Islet of Langerhans (tissue), 1 donor: ENCODE measurements around the gene CDK5.

ENCODE experiments used
- FAIRE-seq: peaks from one replicate; lab custom pipeline; 2011; peaks lifted over from hg19 to GRCh38; lab: Jason Lieb, UNC

Gene CDK5

DNA sequence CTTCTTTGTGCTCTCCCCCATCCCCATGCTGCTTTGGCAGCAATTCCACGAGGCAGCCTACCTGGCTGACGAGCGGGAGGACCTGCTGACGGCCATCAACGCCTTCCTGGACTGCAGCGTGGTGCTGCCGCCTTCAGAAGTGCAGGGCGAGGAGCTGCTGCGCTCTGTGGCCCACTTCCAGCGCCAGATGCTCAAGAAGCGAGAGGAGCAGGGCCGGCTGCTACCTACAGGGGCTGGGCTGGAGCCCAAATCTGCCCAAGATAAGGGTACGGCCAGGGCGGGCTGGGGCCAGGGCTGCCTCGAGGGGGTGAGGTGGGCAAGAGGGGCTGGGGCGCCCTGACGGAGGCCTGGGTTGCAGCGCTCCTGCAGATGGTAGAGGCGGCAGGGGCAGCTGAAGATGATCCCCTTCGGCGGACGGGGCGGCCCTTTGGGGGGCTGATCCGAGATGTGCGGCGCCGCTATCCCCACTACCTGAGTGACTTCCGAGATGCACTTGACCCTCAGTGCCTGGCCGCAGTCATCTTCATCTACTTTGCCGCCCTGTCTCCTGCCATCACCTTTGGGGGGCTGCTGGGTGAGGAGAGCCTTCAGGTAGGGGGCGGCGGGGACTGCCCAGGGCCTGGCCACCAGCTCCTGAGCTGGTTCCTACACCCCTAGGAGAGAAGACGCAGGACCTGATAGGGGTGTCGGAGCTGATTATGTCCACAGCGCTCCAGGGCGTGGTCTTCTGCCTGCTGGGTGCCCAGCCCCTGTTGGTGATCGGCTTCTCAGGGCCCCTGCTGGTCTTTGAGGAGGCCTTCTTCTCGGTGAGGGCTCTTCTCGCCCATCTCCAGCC, 13.6 kb upstream of the CDK5 start:
- FAIRE-seq: no peak

DNA sequence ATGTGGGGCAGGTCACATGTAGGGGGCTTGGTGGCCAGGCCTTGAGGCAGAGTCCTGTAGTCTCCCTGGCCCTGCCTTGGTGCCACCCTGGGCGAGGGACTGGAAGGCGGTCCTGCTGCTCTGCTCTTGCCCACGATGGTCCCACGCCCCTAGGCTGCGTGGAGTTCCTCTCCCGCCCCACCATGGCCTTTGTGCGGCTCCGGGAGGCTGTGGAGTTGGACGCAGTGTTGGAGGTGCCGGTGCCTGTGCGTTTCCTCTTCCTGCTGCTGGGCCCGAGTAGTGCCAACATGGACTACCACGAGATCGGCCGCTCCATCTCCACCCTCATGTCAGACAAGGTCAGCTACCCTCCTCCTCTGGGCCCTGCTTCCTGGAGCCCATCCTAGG, 12.9 kb upstream of the CDK5 start:
- no peak for FAIRE-seq

DNA sequence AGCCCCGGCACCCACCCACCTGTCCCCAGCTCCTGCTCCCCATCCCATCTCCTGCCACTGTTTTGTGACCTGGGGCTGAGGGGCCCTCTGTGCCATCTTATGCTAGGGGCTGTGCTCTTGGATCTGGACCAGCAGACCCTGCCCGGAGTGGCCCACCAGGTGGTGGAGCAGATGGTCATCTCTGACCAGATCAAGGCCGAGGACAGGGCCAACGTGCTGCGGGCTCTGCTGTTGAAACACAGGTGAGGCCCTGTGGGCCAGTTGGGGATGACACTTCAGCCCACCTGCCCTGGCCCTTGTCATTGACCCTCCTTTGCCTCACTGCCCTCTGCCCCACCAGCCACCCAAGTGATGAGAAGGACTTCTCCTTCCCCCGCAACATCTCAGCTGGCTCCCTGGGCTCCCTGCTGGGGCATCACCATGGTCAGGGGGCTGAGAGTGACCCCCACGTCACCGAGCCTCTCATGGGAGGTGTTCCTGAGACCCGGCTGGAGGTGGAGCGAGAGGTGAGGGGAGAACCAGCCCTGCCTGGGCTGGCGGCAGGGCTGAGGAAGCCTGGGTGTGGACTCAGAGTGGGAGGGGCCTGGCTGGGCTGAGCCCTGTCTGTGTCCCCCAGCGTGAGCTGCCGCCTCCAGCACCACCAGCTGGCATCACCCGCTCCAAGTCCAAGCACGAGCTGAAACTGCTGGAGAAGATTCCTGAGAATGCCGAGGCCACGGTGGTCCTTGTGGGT, 12.3 kb upstream of the CDK5 start:
- no peak for FAIRE-seq

DNA sequence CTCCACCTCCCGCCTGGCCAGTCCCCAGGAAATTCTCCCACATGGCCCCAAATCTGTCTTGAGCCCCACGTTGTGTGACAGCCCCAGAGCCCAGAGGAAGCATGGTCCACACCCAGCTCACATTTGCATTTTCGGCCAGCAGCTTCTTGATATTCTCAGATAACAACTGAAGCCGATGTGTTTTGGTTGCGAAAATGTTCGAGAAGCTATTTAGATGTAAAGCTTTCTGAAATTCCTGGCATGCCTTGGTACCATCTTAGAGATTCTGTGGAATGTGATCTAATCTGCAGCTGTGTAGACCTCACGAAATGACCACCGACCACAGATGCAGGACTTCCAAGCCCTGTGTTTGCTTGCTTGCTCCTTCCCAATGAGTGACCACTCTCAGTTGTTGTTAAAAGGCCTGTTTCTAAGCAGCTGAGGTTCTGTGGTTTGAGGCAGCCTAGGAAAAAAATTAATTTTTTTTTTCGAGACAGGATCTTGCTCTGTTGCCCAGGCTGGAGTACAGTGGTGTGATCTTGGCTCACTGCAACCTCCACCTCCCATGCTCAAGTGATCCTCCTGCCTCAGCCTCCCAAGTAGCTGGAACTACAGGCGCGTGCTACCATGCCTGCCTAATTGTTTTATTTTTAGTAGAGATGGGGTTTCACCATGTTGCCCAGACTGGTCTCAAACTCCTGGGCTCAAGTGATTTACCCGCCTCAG, 10.5 kb upstream of the CDK5 start:
- FAIRE-seq: no peak

DNA sequence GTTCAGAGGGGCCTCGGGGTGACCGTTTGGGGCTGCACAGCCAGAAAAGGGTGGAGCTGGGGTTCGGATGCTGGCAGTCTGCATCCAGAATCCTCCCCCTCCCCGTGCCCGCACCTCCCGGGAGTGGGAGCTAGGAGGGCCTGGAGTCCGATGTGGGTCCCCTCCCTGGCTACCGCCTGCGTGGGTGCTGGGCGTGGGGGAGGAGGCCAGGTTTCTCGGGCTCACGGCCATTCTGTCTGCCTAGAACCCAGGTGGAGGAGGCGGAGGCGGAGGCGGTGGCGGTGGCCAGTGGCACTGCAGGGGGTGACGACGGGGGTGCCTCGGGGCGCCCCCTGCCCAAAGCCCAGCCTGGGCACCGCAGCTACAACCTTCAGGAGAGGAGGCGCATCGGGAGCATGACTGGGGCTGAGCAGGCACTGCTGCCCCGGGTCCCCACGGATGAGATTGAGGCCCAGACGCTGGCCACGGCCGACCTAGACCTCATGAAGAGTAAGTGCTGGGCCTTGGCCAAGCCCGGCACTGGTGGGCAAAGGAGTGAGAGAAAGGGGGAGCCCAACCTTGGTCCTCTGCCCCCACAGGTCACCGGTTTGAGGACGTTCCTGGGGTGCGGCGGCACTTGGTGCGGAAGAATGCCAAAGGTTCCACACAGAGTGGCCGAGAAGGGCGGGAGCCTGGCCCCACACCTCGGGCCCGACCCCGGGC, 8.7 kb upstream of the CDK5 start:
- FAIRE-seq: no peak

DNA sequence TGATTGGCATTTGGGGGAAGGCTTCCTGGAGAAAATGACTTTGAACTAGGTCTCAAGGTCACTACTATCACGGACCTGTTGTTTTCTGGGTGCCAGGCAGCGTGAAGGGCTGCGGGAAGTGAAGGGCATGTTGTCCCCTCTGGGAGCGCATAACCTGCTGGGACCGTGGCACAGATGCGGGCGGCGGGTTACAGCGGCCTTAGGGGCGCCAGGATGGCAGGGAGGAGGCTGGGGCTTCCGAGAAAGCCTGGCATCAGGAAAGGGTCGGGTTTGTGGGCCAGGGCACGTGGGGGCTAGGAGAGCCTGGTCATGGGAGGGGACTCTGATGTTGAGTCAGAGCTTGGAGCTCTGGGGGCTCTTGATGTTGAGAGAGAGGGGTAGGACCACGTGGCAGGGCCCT, 7.8 kb upstream of the CDK5 start:
- FAIRE-seq: no peak

DNA sequence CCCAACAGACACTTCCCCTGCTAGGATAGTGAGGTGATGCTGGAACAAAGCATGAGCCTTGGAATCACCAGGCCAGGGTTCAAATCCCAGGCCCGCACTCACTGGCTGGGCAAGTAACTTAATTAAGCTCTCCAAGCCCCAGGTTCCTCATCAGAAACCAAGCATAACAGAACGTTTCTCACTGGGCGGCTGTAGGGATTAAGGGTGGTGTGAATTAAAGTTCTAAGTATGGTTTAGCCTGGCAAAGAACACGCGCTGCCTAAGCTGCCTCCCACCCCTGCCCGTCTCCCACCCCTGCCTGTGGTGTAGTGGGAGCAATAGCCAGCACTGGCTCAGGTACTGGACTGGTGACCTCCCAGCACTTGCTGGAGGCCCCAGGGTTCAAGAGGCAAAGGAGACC, 7.3 kb upstream of the CDK5 start:
- no peak for FAIRE-seq

DNA sequence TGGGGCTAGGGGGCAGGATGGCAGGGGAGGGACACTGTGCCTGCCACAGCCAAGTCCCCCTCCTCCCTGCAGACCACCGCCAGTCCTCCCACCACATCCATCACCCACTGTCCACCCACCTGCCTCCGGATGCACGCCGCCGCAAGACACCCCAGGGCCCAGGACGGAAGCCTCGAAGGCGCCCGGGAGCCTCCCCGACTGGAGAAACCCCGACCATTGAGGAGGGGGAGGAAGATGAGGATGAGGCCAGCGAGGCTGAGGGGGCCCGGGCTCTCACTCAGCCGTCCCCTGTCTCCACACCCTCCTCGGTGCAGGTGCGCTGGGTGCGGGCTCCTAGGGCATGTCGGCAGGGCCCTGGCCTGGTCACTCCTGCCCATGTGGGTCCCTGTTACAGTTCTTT, 6.8 kb upstream of the CDK5 start:
- FAIRE-seq: no peak

DNA sequence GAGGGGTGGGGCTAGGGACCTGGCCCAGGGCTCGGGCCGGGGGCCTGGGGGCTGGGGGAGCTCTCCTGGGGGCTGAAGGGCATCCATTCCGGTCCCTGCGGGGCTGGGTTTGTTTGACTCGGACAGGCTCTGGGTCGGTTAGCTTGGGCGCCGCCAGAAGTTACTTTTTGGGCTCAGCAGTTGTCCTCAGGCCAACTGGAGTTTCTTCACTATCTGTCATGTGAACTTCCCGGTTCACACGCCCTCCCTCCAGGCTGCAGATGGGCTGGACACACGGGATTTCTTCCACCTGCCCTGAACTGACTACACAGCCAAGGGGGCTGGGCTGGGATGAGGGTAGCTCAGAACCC, 5.5 kb upstream of the CDK5 start:
- FAIRE-seq: no peak

DNA sequence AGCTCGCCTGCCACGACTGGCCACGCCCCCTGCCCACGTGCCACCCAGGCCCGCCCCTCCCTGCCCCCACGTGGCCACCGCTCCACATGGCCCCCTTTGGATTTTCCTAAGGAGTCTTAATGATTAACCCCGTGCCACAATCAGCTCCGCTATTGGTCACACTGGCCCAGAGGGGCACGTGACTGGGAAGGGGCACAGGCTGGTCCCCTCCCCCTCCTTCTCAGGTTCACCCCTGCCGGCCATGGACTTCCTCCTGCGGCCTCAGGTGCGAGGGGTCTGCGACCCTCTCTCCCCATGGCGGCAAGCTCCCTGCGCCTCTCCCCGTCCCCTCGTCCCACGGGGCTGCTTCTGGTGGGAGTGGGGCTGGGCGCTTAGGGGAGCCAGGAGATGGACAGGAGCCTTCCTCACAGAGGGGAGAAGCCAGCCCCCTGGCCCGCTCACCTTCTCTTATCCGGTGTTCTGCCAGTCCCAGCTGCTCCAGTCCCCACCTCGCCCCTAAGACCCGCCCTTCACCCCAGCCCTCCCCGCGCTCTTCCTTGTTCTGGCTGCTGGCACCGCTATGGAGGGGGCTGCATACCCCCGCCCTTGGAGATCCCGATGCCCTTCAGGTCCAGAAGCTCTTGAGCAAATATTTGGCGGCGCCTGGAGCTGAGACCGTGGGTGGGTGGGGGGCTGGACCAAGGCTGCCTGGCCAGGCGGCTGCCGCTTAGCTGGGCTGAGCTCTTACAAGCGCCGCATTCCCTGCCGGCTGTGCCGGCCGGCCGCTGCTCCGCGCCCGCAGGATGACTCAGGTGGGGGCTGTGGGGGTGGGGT, 4.9 kb upstream of the CDK5 start:
- FAIRE-seq: no peak

DNA sequence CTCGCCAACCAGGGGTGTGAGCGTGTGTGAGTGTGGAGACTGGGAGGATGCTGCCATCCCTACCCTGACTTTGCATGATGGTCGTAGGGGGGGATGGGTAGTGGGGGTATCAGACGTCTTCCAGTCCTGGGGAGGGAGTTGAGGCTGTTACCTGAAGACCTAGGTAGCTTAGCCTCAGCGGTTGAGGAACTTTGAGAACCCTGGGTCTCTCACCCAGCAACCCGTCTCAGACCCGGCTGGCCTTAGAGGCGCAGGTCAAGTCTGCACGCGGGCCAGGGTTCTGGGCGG, 4.4 kb upstream of the CDK5 start:
- FAIRE-seq: no peak

DNA sequence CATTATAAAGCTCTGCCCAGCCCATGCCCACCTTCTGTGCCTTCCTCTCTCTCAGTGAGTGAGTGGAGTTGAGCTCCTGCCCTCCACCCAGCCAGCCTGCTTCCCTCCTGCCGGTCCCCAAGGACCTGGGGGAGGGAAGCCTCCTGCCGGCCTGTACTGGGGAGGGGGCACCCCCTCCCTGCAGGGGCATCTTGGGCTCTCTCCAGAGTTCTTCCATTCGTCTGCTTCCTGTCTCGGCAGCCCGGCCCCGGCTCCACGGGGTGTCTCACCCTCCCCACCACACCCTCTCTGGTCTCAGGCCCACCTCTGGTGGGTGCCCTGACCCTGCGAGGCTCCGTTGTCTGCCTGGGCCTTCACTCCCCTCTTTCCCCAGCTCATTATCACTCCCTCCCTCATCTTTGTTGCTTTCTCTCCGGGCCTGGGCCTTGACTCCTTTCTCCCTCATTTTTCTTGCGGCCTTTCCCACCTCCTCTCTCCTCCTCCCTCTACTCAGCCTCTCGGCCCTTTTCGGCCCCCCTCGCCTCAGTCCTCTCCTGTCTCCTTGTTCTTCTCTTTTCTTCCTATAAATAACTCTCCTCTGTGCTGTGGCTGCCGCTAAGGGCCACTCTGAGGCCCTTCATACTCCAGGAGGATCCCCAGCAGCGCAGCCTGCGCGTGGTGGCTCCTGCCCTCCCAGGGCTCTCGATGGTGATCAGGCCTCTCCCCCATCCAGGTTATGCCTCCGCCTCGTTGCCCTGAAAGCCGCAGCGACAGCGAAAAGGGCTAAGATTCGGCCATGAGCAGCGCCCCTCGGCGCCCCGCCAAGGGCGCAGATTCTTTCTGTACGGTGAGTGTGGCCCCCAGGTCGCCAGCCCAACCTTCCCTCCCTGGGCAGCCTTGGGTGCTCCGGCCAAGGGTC, 3.8 kb upstream of the CDK5 start:
- no peak for FAIRE-seq

DNA sequence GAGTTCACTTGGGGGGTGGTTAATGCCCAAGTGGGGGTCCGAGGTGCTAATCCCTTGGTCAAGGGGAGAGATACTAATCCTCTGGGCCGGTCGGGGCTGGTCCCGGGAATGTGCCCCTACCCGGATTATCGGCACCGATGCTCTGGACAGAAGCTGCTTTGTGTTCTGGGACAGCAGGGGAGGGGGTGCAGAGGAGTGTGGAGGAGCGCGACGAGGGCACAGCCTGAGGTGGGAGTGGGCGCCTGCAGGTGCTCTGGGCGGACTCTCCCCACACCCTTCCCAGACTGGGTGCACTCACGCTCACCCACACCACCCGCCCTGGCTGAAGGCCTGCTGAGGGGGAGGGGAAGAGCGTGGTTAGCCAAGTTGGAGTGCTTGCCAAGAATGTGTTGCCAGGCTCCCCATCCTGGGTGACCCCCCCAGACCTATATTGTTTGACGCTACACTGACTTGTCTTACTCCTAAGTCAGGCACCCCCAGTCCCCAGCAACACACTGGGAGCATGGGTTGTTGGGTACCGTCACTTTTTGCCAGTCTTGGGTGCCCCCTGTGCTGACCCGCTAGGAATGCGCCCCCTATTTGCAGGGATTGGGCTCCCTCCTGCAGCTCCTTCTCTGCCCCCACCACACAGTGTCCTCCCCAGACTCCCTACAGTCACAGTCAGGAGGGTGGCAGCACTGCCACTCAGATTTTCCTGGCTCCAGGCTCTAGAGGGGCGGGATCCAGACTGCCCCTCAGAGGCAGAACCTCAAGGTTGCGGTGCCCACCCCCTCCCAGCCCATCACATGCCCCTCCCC, 2.9 kb upstream of the CDK5 start:
- no peak for FAIRE-seq

DNA sequence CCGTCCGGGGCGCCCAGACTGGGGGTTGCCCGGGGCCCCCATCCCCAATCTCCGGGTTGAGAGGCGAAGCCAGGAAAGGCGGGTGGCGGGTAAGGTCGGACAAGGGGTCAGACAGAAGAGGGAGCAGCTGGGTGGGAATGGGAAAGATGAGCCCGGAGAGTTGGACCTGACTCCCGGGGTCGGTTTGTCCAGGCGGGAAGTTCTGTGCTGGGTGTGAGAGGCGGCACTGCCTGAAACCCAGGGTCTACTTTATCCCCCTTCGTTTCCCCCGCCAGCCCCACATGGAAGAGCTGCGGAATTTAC, 2.4 kb upstream of the CDK5 start:
- FAIRE-seq: no peak

DNA sequence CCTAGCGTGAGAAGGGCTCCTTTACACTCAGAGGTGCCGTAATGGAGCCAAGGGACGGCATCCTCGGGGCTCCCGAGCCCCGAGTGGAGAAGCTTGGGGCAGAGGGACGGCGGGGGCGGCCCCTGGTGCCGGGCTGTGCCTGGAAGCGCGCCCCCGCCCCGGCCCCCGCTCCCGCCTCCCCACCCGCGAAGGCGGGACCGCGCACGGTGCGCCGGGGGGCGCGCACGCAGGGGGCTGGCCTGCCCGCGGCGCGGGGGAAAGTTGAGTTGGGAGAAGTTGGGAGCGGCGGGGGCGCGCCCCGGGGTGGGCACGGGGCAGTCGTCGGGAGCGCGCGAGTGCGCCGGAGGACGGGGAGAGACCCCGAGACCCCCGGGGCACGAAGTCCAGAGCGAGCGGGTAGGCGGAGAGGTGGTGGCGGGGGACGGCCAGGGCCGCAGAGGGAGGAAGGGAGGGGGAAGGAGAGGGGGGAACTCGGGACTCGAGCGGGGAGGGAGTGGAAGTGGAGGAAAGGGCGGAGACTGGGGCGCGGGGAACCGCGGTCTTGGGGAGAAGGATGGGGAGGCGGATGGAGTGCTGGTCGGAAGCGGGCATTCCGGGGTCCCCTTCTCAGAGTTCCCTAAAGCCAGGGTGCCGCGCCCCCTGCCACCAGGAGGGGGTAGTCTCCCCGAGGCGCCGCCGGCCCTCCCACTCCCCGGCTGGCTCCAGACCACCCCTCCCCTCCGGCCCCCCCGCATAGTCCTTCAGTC, 1.8 kb upstream of the CDK5 start, which contains the start of gene SLC4A2:
TSS of gene SLC4A2 (plus strand) at position 223 of the 746 bp plus-strand sequence. CDS start 2,399 bp downstream, outside the sequence.
- no peak for FAIRE-seq

DNA sequence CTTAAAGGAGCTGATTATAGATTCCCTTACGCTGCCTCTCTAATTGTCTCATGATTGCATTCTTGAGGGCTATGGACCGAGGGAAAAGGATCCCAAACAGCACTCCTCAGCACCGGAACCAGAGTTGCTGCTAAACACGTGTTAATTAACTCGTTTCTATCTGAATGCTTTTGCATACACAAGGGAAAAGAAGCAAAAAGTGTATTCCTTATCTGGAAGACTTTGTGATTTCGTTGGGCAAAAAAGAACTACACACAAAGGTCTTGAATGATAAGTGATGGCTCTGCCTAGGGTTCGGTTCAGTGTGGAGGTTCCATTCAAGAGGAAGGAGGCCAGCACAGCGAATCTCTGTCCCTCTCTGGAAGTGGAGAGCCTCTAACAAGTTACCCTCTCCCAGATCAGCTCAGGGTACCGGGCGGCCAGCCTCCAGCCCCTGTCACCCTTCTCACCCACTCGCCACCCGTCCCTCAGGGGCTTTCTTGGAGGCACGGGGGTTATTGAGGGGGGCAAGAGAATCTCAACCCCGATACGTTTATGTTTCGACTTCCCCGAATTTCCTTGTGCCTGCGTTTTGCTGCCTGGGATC, 1.2 kb upstream of the CDK5 start:
- no peak for FAIRE-seq

DNA sequence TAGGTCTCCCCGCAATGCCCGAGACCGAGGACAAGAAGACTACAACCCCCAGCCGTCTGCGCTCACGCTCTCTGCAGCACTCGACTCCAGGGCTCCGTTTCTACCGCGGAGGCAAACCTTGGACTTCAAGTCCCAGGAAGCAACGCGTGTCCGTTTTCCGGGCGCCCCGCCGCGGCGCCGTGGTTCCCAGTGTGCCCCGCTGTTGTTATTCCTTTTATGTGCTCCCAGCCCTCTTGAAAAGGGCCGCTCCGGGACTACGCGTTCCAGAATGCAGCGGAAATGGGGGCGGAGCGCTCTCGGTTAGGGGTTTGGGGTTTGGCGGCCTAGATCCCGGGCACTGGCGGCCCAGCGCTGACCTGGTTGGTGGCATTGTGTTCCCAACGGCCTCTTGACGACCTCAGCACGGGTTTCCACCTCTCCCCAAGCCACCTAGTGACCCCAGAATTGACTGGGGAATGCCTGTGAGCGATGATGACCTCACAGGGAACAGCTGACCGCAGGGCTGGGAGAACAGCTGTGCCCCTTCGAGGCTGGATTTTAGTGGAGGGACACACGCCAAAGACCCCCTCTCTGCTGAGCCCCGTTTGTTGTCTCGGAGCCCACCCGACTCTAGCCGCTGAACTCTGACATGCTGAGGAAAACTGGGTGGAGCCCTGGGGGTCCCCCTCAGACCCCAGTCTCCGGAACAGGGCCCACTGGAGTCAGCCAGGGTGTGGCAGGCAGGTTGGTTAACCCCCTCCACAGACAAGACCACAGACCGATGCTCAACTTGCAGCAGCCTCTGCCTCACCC, 488 bp upstream of the CDK5 start:
- FAIRE-seq: no peak
